Endothelial cell of umbilical vein (primary cell): ENCODE measurements around the gene MUC4. TPM values are rescaled to one million over a fixed set of nuclear protein-coding genes. Genes with fewer than 3 reads are reported as not detected.

Experiments used
- BruUV-seq: library from RNA; stranded (reverse); fragments of 400-500 nt; replicated peaks from 2 replicates; lab custom pipeline; 2021; lab: Mats Ljungman, UMichigan
- CTCF ChIA-PET: fragments of 300-600, 350-600 bp; sonication (Branson Sonifier 250); formaldehyde crosslinking; loops from one replicate; lab custom pipeline; 2021; ENCODE audit warnings: antibody characterized with exemption, inconsistent platforms; lab: Charles Lee
- POLR2A ChIA-PET: fragments of 300-600, 350-600 bp; sonication (Branson Sonifier 250); formaldehyde crosslinking; loops from one replicate; lab custom pipeline; 2021; ENCODE audit warnings: antibody characterized with exemption, inconsistent platforms; lab: Charles Lee
- DNase-seq: peaks from one replicate; pipeline ENCODE4 v3.0.0-alpha.2; 2011; ENCODE audit warnings: low read depth, low spot score
- FAIRE-seq: peaks from 2 replicates; lab custom pipeline; 2011; peaks lifted over from hg19 to GRCh38; lab: Jason Lieb, UNC
- H2AFZ ChIP-seq: 2 replicates; pipeline ENCODE4 v1.6.0; 2012; ENCODE audit warnings: low read depth, low read length, control low read depth, inconsistent platforms
- H3K27ac ChIP-seq: 2 replicates; pipeline ENCODE4 v1.5.1; 2011; ENCODE audit warnings: low read depth, mild to moderate bottlenecking, control low read depth, low read length, moderate library complexity; ENCODE audit not compliant: insufficient read depth
- H3K27me3 ChIP-seq, 2 experiments: 2 replicates each; pipeline versions ENCODE4 v1.6.0 to v1.6.1; 2011; ENCODE audit warnings: low read length in 2 of 2, mixed read lengths in 1 of 2; ENCODE audit not compliant: control insufficient read depth in 2 of 2, insufficient read depth in 2 of 2
- H3K36me3 ChIP-seq, 2 experiments: 2 replicates in 1 of 2; 3 replicates in 1 of 2; pipeline ENCODE4 v1.5.1; 2011; ENCODE audit warnings: low read length in 2 of 2, mild to moderate bottlenecking in 1 of 2, moderate library complexity in 1 of 2; ENCODE audit not compliant: control insufficient read depth in 2 of 2, insufficient read depth in 2 of 2; ENCODE audit errors: extremely low read depth in 1 of 2
- H3K4me1 ChIP-seq: 3 replicates; pipeline ENCODE4 v1.5.1; 2011; ENCODE audit warnings: mild to moderate bottlenecking, low read length; ENCODE audit not compliant: control insufficient read depth, insufficient read depth; ENCODE audit errors: extremely low read depth
- H3K4me2 ChIP-seq: 2 replicates; pipeline ENCODE4 v1.6.1; 2011; ENCODE audit warnings: low read length, control low read depth, mixed read lengths; ENCODE audit not compliant: insufficient read depth
- H3K4me3 ChIP-seq, 3 experiments: fragments of 200-600 bp in 1 of 3; sonication (generic), shearing (Covaris generic) in 1 of 3; replicated peaks in 1 of 3; 2 replicates each; pipeline ENCODE4 v1.5.1; 2011 to 2016; ENCODE audit warnings: control low read depth in 3 of 3, low read length in 3 of 3, mild to moderate bottlenecking in 2 of 3, inconsistent platforms in 1 of 3, low read depth in 1 of 3, moderate library complexity in 1 of 3; ENCODE audit not compliant: insufficient read depth in 1 of 3
- H3K79me2 ChIP-seq: 2 replicates; pipeline ENCODE4 v1.6.0; 2012; ENCODE audit warnings: low read length, inconsistent platforms; ENCODE audit not compliant: control insufficient read depth, insufficient read depth
- H3K9ac ChIP-seq: replicated peaks from 2 replicates; pipeline ENCODE3; 2011; ENCODE audit warnings: low read length, control low read depth; ENCODE audit not compliant: insufficient read depth; ENCODE audit errors: extremely low read depth
- H3K9me1 ChIP-seq: replicated peaks from 3 replicates; pipeline ENCODE4 v1.6.0; 2011; ENCODE audit warnings: mild to moderate bottlenecking, low read length; ENCODE audit not compliant: control insufficient read depth, insufficient read depth; ENCODE audit errors: extremely low read depth
- H3K9me3 ChIP-seq: replicated peaks from 2 replicates; pipeline ENCODE4 v1.5.1; 2012; ENCODE audit warnings: low read length, inconsistent platforms; ENCODE audit not compliant: control insufficient read depth, insufficient read depth
- H4K20me1 ChIP-seq: replicated peaks from 2 replicates; pipeline ENCODE3; 2011; ENCODE audit warnings: mild to moderate bottlenecking, low read length; ENCODE audit not compliant: control insufficient read depth, insufficient read depth; ENCODE audit errors: extremely low read depth
- CTCF ChIP-seq, 2 donors: IDR thresholded peaks; 1 replicate in 1 of 2; 2 replicates in 1 of 2; pipeline ENCODE4 v1.5.1; 2011; ENCODE audit warnings: low read length in 2 of 2, mild to moderate bottlenecking in 2 of 2, moderate library complexity in 2 of 2, control low read depth in 1 of 2, inconsistent platforms in 1 of 2, low read depth in 1 of 2; ENCODE audit not compliant: insufficient read depth in 1 of 2; ENCODE audit errors: extremely low read depth in 1 of 2
- EZH2 ChIP-seq: IDR thresholded peaks from 2 replicates; pipeline ENCODE4 v1.6.1; 2012; ENCODE audit warnings: borderline replicate concordance, low read depth, mild to moderate bottlenecking, moderate library complexity, low read length, inconsistent platforms; ENCODE audit not compliant: severe bottlenecking
- FOS ChIP-seq: IDR thresholded peaks from 2 replicates; pipeline ENCODE4 v1.6.1; 2011; ENCODE audit warnings: mild to moderate bottlenecking, low read length, moderate library complexity, borderline replicate concordance; ENCODE audit not compliant: insufficient read depth
- GATA2 ChIP-seq: IDR thresholded peaks from 2 replicates; pipeline ENCODE4 v1.7.0; 2011; ENCODE audit warnings: low read depth, mild to moderate bottlenecking, moderate library complexity, mixed read lengths, low read length; ENCODE audit not compliant: insufficient read length, insufficient read depth
- JUN ChIP-seq: IDR thresholded peaks from 2 replicates; pipeline ENCODE4 v1.6.1; 2011; ENCODE audit warnings: borderline replicate concordance, low read depth; ENCODE audit not compliant: insufficient read length, insufficient read depth
- MAX ChIP-seq: IDR thresholded peaks from 2 replicates; pipeline ENCODE4 v1.6.1; 2011; ENCODE audit not compliant: insufficient read depth, insufficient read length
- MYC ChIP-seq: IDR thresholded peaks from one replicate; pipeline ENCODE4 v1.6.1; 2011; ENCODE audit warnings: mild to moderate bottlenecking, low read depth, low read length
- POLR2A ChIP-seq: IDR thresholded peaks from 2 replicates; pipeline ENCODE4 v1.6.1; 2012; ENCODE audit warnings: low read depth, mild to moderate bottlenecking, control low read depth, low read length
- POLR2AphosphoS5 ChIP-seq: IDR thresholded peaks from 2 replicates; pipeline ENCODE4 v1.6.1; 2012; ENCODE audit warnings: low read depth, mild to moderate bottlenecking, control low read depth, low read length, moderate library complexity; ENCODE audit not compliant: insufficient read depth
- dilution Hi-C: fragments of 300-500 bp; cut with MboI; formaldehyde crosslinking; loops from one replicate; pipeline ENCODE4 v1.15.0; 2019; ENCODE audit warnings: low sequenced_read_pairs; ENCODE audit not compliant: extremely low pct_ligation_motif_present
- intact Hi-C: fragments of 100-400 bp; cut with micrococcal nuclease; formaldehyde crosslinking; loops from one replicate; pipeline ENCODE4 v1.10.0; 2022
- polyA plus RNA-seq, 4 experiments: library from polyadenylated mRNA; depleted of rRNA in 3 of 4; stranded (reverse) in 3 of 4; unstranded in 1 of 4; fragments of >200 nt; gene quantifications; 2 replicates each; pipeline versions ENCODE4 v1.2.1 to v1.2.3, GENCODE V29; 2011 to 2012; ENCODE audit warnings: missing spikeins in 1 of 4
- total RNA-seq: library from RNA; stranded (reverse); gene quantifications from 2 replicates; pipeline ENCODE4 v1.2.3, GENCODE V29; 2021

The MUC4 gene
- total and polyA plus RNA-seq, 2 donors (not counting 3 experiments of a cell fraction or from before 2014, with no cell fraction given) = 0.04 TPM; not detected in 1

GRCh38 chr3:195715134-195715533 lies 96.6 kb downstream of the MUC4 start:
- intact Hi-C loops = no loop called here
- H3K9me3 ChIP-seq = no peaks in the 10 kb centered on the region
- no peak overlapping the region for H3K4me2 ChIP-seq
- no TSS peak for BruUV-seq
- H3K27me3 ChIP-seq = peaks cover 2 to 3% of the 10 kb centered on the region in 2 experiments
- no peak overlapping the region for H3K4me3 ChIP-seq
- no peaks in the 10 kb centered on the region for H3K9me1 ChIP-seq
- dilution Hi-C loops = no loop called here
- no peak overlapping the region for H3K9ac ChIP-seq
- no peak for DNase-seq
- CTCF ChIA-PET = no interaction called here
- H2AFZ ChIP-seq = no peak overlapping the region
- POLR2A ChIA-PET = no interaction called here
- no peaks in the 10 kb centered on the region for H3K4me1 ChIP-seq
- H3K79me2 ChIP-seq = no peaks in the 10 kb centered on the region
- no peak overlapping the region for H3K27ac ChIP-seq
- H4K20me1 ChIP-seq = no peaks in the 10 kb centered on the region
- FAIRE-seq = no peak
- no peak for TF ChIP-seq MAX
- no peak for TF ChIP-seq EZH2
- no peak for TF ChIP-seq JUN
- TF ChIP-seq MYC = no peak
- TF ChIP-seq POLR2A = no peak
- TF ChIP-seq FOS = no peak
- TF ChIP-seq POLR2AphosphoS5 = no peak
- no peak for TF ChIP-seq GATA2
- TF ChIP-seq CTCF (IDR thresholded peaks at IDR 0.05; ENCODE audit: extremely low read depth in 1 of 2, insufficient read depth in 1 of 2, low read depth in 1 of 2, low read length in 2 of 2) = no peak
- H3K36me3 ChIP-seq = no peaks in the 10 kb centered on the region
